HL-60 (cell line): Measurements from ENCODE around the gene JMJD1C.

Experiments used
- CTCF ChIP-seq: IDR thresholded peaks from one replicate; pipeline ENCODE4 v1.5.1; 2011; ENCODE audit warnings: low read length, control low read depth, inconsistent platforms; ENCODE audit not compliant: insufficient read depth
- POLR2AphosphoS5 ChIP-seq: IDR thresholded peaks from 2 replicates; pipeline ENCODE4 v1.6.1; 2012; ENCODE audit warnings: low read depth
- TF ChIP-seq, protein P1 (sequence below): IDR thresholded peaks from 2 replicates; pipeline ENCODE4 v1.6.1; 2012; ENCODE audit warnings: low read depth; ENCODE audit not compliant: insufficient replicate concordance

DNA sequence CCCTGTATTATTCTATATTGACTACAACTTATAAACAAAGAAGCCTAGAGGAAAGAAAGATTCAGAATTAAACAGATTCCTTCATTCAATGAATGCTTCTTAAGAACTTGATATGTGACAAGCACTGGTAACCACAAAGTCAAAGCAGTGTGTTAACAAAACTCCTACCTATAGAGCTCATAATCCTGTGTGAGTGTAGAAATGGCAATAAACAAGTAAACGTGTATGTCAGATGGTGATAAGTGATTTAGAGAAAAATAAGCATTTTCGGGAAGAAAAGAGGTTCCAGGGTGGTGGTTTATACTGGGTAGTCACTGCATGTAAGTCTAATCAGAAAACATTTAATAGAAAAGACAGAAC lies 141.3 kb downstream of the JMJD1C start:
- TF ChIP-seq CTCF (no peak), POLR2AphosphoS5 (no peak)
- TF ChIP-seq, protein P1, sequence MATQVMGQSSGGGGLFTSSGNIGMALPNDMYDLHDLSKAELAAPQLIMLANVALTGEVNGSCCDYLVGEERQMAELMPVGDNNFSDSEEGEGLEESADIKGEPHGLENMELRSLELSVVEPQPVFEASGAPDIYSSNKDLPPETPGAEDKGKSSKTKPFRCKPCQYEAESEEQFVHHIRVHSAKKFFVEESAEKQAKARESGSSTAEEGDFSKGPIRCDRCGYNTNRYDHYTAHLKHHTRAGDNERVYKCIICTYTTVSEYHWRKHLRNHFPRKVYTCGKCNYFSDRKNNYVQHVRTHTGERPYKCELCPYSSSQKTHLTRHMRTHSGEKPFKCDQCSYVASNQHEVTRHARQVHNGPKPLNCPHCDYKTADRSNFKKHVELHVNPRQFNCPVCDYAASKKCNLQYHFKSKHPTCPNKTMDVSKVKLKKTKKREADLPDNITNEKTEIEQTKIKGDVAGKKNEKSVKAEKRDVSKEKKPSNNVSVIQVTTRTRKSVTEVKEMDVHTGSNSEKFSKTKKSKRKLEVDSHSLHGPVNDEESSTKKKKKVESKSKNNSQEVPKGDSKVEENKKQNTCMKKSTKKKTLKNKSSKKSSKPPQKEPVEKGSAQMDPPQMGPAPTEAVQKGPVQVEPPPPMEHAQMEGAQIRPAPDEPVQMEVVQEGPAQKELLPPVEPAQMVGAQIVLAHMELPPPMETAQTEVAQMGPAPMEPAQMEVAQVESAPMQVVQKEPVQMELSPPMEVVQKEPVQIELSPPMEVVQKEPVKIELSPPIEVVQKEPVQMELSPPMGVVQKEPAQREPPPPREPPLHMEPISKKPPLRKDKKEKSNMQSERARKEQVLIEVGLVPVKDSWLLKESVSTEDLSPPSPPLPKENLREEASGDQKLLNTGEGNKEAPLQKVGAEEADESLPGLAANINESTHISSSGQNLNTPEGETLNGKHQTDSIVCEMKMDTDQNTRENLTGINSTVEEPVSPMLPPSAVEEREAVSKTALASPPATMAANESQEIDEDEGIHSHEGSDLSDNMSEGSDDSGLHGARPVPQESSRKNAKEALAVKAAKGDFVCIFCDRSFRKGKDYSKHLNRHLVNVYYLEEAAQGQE, result no peak
